HG03439 (cell line): Measurements from ENCODE around the gene RANBP10.

ENCODE experiments used
- ATAC-seq: cut with Tn5 transposase; IDR thresholded peaks from one replicate; pipeline ENCODE4 v1.9.1; 2021; ENCODE audit warnings: mild to moderate bottlenecking, moderate library complexity; ENCODE audit not compliant: unreplicated experiment

The RANBP10 gene

GRCh38 chr16:67828651-67829050, 22.3 kb upstream of the RANBP10 start:
- ATAC-seq, result no peak

- no peak for ATAC-seq
Measured at GRCh38 chr16:67825906-67826305, 19.5 kb upstream of the RANBP10 start.

- no peak for ATAC-seq
Measured at GRCh38 chr16:67825119-67825518, 18.8 kb upstream of the RANBP10 start.

DNA sequence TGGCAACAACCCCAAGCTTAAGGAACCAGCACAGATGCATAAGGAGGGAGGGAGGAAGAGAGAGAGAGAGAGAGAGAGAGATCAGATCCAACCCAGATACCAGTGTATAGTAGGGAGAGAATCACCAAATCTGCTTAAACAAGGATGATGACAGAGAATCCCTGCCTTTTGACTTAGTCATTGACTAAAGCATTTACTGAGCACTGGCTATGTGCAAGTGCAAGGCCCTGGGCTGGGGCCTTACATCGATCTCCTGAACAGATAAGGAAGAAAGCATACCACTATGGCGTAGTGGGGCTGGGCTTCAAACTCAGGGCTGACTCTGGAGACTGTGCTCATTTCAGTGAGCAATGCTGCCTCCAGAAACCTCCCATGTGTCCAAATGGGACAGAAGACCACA, 16.2 kb upstream of the RANBP10 start:
- ATAC-seq, result no peak

- no peak for ATAC-seq
Measured at GRCh38 chr16:67820608-67821259, 14.4 kb upstream of the RANBP10 start.

DNA sequence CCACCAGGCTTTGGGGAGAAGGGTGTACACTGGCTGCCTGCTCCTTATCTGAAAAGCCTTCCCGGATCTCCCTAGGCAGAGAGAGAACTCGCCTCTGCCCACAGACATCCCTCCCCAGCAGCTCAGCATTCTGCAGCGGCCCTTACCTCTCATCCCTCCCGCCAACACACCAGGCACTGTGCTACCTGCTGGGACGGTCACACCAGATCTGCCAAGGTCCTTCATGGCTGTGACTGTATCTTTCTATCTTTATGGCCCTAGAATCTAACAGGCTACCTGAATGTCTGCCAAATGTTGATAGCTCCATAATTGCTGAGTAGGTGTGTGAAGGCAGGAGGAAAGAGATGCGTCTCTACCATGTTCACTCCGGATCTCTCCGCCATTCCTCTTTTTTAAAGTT, 8.2 kb upstream of the RANBP10 start:
- ATAC-seq, result no peak

DNA sequence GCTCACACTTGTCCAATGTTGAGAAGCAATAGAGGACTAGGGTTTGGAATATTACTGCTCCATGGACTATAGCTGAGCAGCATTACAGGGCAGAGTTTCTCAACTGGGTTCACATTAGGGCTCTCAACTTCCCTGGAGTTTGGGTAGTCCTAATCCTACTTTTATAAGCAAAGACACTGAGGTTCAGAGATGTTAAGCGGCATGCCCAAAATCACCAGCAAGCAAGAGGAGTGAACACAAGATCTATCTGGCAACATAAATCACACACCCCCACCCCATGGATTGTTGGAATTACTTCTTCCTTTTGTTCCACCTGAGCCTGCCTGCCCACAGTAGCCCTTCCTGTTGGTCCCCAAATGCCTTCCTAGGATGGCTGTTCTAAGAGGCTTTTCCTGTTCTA, 5.5 kb upstream of the RANBP10 start:
- no peak for ATAC-seq

DNA sequence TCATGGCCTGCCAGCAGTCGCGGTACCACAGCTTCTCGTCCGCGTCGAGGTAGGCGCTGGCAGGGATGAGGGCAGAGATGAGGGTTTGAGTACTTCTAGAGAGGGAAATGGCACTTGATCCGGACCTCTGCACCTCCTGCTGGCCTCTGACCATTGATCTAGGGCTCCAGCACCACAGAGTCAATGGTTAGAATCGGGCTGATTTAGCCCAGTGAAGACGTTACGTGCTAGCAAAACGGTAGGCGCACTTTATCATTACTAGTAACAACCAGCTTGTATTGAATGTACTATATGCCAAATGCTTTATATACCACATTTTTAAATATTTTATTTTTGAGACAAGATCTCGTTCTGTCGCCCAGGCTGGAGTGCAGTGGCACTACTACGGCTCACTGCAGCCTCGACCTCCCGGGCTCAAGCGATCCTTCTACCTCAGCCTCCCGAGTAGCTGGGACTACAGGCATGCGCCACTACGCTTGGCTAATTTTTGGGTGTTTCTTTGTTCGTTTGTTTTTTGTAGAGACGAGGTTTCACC, 855 bp upstream of the RANBP10 start:
- no peak for ATAC-seq

GRCh38 chr16:67805718-67806427, 487 bp downstream of the RANBP10 start:
- ATAC-seq, result peak; percentile 7

- no peak for ATAC-seq
Measured at GRCh38 chr16:67804853-67805542, 1.4 kb downstream of the RANBP10 start.

DNA sequence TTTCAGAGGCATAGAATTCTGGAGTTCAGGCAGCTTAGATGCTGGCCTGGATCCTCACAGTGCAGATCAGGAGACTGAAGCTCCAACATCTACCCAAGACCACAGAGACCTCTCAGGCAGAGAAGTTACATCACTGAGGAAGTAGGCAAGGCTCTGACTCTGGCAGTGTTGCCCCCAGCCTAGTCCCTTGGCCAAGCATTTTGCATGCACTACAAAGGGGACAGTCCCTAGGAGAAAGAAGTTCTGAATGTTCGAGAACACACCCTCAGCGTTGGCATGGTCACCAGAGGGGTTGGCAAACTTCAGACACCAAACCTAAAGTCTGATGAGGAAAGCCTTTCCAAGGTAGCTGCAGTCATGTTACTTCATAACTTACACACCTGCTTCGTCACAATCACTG, 2.5 kb downstream of the RANBP10 start:
- ATAC-seq, result no peak

- ATAC-seq, result no peak
Measured at GRCh38 chr16:67801883-67802282, 4.5 kb downstream of the RANBP10 start.

- no peak for ATAC-seq
Measured at GRCh38 chr16:67801241-67801640, 5.1 kb downstream of the RANBP10 start.

DNA sequence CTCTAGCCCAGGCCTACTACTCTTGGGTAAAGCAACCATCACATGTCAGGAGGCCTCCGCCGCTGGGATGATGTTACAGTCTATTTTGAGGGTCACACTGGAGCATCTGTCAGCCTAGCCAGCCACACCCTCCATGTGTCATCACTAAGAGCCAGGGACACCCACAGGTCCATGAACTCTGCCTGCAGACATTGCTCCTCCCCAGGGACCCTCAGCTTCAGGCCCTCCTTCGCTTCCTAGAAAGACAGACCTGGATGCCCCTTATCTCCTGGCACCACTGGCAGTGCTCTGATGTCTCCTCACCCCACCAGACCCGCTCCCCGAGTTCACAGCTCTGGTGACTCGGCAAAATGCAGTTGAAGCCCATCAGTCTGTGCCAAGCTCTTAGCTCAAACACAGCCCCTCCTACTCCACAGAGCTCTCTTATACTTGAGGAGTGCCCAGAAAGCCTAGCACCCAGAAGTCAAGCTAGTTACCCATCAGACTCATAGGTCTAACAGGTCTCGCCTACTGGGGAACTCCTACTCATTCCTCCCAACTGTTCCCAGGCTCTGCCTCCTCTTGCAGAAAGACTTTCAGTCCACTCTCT, 5.9 kb downstream of the RANBP10 start:
- ATAC-seq, result no peak

DNA sequence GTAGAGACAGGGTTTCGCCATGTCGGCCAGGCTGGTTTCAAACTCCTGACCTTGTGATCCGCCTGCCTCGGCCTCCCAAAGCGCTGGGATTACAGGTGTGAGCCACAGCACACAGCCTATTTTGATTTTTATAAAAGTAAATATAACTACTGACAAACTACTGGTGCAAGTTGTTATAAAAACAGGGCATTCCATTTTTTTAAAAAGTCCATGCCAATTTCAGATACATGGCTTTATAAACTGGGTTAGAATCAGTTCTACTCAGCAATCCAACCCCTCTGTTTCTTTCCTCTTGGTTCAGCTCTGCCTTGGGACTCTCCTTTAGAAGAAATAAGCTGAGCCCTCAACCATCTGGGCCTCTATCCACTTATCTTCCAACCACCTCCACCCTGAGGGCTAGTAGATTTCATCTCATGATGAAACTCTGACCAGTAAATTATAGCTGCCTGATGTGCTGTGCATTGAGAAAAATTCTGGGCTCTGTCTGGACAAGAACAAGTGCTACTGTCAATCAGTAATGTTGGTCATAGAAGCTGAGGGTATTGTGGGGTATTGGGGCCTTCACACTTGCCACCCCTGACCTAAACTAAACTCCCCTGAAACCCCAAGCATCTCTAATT, 10.2 kb downstream of the RANBP10 start:
- no peak for ATAC-seq

DNA sequence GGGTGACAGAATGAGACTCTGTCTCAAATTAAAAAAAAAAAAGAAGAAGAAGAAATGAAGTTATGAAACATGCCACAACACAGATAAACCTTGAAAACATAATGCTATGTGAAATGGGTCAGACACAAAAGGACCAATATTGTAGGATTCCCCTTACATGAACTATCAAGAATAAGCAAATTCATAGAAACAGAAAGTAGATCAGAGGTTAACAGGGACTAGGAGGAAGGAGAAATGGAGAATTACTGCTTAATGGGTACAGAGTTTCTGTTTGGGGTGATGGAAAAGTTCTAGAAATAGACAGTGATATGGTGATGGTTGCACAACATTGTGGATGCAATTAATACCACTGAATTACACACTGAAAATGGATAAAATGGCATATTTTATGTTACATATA, 16.3 kb downstream of the RANBP10 start:
- no peak for ATAC-seq

- no peak for ATAC-seq
Measured at GRCh38 chr16:67786491-67786890, 19.9 kb downstream of the RANBP10 start.

DNA sequence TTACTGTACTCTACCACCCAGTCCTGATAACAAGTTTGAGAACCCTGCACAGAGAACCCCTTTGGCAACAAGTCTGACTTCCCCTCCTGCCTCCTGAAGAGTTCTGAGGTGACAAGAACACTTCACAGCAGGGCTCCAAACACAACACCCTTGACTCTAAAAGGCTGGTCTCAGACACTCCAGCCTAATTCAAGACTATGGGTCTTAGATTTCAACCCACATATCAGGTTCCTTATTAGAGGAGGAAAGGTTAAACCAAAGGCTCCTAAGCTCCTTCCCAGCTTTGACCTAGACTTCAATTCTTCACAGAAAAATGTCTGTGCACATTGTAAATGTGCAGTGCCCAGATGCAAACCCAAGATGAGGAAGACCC, 23.0 kb downstream of the RANBP10 start:
- ATAC-seq, result no peak

- ATAC-seq, result no peak
Measured at GRCh38 chr16:67782567-67783352, 23.6 kb downstream of the RANBP10 start.

DNA sequence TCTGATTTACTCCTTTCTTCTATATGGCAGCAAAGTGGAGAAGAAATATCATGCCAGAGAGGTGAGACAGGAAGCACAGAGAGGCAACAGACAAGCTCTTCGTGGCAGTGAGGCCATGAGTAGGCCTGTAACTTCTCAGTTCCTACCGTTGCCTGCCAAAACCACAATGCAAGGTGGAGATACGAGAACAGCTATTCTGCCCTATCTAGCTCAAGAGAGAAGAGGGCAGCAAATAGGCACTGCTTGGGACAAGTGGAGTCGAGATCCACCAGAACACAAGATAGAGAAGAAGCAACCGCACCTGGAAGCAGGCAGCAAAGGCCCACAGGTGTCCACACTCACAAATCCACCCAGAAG, 24.8 kb downstream of the RANBP10 start:
- no peak for ATAC-seq
